Measurements from ENCODE around the gene EEFSEC.

DNA sequence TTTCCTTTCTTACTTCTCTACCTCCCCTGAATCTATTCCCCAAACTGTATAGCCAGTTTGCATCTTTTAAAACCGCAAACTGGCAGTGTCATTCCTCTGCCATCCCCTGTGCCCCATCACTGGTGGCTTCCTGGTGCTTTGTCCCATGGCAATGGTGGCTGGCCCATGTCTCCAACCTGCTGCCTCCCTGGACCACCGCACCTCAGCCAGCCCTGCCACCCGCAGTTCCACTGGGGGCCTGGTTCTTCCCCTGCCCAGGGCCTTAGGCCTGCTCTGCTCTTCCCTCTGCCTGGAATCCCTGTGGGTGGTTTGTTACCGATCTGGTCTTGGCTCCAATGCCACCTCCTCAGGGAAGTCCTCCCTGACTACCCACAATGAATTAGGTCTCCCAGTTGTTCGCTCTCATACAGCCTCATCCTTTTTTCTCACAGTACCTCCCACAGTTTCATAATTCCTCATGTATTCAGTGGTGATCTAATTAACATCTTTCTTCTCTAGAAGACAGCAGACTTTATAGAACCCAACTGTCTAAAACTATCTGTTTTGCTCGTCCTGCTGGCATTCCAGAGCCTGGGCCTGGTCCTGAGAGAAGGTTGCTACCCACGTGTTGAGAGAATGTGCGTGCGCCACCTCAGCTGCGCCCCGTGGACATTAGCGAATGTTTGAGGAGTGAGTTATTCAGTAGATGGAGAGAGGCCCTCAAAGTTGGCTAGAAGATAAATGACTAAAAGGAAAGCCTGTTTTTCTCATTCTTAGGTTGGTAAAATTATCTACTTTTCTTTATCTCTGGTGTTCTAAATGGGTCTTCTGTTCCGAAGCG is 183.3 kb downstream of the EEFSEC start:
- TF ChIP-seq EGR1 (IDR thresholded peaks at IDR 0.05; ENCODE audit: borderline replicate concordance, low read depth, low read length) (no peak), POLR2AphosphoS5 (IDR thresholded peaks at IDR 0.05; ENCODE audit: low read depth, low read length) (no peak), KDM5A (IDR thresholded peaks at IDR 0.05; ENCODE audit: low read length) (no peak), SRF (IDR thresholded peaks at IDR 0.05; ENCODE audit: low read depth, low read length) (no peak)
